Epithelial cell of proximal tubule (primary cell): ENCODE data around the gene FAF1. TPM values are rescaled to one million over a fixed set of nuclear protein-coding genes. Genes with fewer than 3 reads are reported as not detected.

Experiments used
- DNase-seq: peaks from one replicate; pipeline ENCODE4 v3.0.0-alpha.2; 2011; ENCODE audit warnings: low read depth
- H3K4me3 ChIP-seq: 2 replicates; pipeline ENCODE4 v1.5.1; 2011; ENCODE audit warnings: low read depth, mild to moderate bottlenecking, low read length
- CTCF ChIP-seq: conservative IDR thresholded peaks from 2 replicates; pipeline ENCODE4 v1.5.1; 2012; ENCODE audit warnings: low read depth, mild to moderate bottlenecking, low read length
- total RNA-seq: library from RNA; depleted of rRNA; stranded (reverse); fragments of >200 nt; gene quantifications from 2 replicates; pipeline ENCODE4 v1.2.3, GENCODE V29; 2015

Gene FAF1
- total RNA-seq, 1 donor from 2014 or later = 54.1 TPM

DNA sequence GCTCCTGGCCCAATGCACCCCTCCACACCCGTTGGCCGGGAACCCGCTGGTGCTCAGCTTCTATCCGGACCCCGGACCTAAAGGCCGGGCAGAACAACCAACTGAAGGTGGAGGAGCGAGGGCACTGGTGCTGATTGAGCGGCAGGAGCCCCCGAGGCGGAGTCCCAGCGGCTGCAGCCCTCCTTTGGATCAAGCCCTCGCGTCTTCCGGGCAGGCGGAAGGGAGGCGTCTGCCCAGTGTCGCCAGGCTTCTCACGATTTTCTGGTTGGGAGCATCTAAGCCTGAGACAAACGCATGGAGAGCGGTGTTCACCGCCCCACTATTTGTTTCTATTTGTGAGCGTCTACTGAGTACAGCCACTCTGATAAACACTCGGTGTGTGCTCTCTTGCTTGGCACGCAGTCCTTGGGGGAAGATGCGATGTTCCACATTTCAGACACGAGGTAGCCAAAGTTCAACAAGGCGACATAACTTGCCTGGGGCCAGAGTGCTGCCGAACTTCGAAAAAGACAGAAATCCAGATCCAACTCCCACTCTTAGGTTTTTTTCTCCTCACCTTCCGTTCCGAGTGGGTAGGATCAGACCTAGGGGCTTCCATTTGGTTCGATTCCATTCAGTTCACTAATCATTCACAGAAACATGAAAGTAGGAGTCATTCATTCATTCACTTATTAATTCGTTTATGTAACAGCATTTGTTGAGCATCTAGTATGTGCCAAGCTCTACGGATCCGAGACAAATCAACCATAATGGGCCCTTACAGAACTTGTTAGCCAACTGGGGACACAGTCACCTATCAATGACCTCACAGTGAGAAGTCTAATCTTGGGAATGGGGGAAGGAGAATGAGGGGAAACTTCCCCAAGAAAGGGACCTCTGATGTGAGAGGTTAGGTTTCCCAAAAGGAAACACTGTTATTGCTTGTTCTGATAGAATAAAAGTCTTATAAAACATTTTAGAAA lies 532.0 kb downstream of the FAF1 start:
- no peak for TF ChIP-seq CTCF
- H3K4me3 ChIP-seq = no peak overlapping the region
- no peak for DNase-seq

- DNase-seq = no peak
- TF ChIP-seq CTCF = no peak
- H3K4me3 ChIP-seq = no peak overlapping the region
Observed at GRCh38 chr1:50427086-50427817, 532.8 kb downstream of the FAF1 start.

GRCh38 chr1:50426702-50427085 lies 533.4 kb downstream of the FAF1 start:
- TF ChIP-seq CTCF = no peak
- no peak overlapping the region for H3K4me3 ChIP-seq
- DNase-seq = no peak

DNA sequence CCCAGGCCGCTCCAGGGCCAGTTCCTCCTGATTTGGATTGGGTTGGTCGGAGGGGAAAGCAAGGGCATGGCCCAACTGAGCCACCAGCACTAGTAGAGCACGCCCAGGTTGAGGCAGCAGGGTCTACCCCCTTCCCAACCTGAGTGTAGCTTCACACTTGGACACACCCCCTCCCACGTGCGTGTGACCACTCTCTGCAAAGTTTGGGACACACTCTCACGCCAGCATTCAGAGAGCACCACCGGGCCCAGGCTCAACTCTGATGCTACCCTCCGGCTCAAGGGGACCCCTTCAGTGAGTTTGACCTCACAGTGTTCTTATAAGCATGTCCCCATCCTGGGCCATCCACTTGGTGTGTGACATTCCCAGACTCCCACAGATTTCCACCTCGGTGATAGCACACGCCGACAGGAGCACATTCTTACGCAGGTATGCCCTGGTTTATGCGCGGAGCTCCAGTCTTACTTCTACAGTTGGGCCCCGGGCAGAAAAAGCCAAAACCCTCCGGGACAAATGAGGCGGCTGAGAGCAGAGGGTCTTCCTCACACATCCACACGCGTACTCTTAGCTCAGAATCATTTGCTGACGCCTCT lies 533.9 kb downstream of the FAF1 start:
- no peak overlapping the region for H3K4me3 ChIP-seq
- TF ChIP-seq CTCF = no peak
- DNase-seq = no peak

DNA sequence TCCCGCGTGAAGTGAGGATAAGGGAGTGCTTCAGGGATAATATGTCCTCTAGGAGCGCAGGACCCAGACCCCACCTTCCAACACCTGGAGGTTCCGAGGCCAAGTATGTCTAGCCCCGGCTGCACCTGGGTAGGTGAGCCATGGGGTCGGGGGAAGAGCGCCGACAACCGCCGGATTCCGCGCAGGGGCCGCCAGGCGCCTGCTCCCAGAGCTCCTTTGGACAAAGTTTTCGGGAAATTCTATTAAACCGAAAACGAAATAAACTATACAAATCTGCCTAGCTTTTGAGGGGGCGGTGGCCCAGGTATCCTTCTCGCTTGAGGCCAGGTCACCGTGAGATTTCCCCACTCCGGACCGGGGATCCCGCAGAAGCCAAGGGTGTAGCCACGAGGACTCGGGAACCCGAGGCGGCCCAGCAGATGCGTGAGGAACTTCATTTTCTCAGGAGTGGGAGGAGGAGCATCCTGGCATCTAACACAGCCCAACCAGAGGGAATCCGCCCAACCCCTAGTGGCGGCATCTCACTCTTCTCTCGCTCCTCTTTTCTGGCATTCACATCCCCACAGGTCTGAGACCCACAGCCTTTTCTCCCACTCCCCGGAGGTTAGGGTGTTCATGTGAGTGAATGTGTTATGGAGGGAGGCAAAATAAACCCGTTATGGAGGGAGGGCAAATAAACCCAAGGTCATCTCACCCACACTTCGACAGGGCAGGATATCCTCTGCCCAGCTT lies 534.5 kb downstream of the FAF1 start:
- no peak overlapping the region for H3K4me3 ChIP-seq
- no peak for DNase-seq
- TF ChIP-seq CTCF = no peak

DNA sequence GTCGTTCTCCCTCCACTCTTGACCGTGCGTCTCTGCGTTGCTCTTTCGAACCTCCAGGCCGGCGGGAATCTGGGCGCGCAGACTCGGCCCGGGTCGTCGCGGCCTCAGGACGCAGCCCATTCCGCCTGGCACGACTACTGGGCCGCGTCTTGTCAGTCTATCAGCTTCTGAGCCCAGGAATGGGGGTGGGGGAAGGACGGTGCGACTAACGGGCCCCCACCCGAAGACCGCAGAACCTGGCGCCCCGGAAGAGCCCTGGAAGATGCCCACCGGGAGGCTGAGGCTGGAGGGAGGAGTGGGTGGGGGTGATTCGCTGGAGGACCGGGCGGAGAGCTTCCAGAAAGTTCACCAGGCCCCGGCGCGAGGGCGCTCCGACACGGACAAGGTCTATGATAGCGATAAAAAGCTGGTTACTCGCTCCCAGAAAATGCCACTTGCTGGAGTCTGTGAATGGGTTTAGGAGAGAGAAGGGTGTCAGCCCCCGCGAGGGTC lies 535.1 kb downstream of the FAF1 start:
- no peak for DNase-seq
- no peak overlapping the region for H3K4me3 ChIP-seq
- TF ChIP-seq CTCF = no peak
